IPS-20b (cell line): ENCODE measurements around the gene SMIM36.

Experiments used
- H3K27ac ChIP-seq: one replicate; pipeline ENCODE4 v1.5.1; 2013; ENCODE audit warnings: low read length
- H3K27me3 ChIP-seq: 2 replicates; pipeline ENCODE4 v1.6.1; 2013; ENCODE audit warnings: mild to moderate bottlenecking, low read length, inconsistent platforms; ENCODE audit not compliant: insufficient read depth
- H3K36me3 ChIP-seq: 2 replicates; pipeline ENCODE4 v1.6.1; 2013; ENCODE audit warnings: low read depth, mild to moderate bottlenecking, inconsistent platforms, low read length, moderate library complexity; ENCODE audit not compliant: insufficient read depth
- H3K4me1 ChIP-seq: 2 replicates; pipeline ENCODE4 v1.6.1; 2013; ENCODE audit warnings: mild to moderate bottlenecking, control low read depth, inconsistent platforms, low read length, moderate library complexity; ENCODE audit not compliant: insufficient read depth
- H3K4me3 ChIP-seq: 2 replicates; pipeline ENCODE4 v1.5.1; 2013; ENCODE audit warnings: mild to moderate bottlenecking, low read length, inconsistent platforms
- H3K9ac ChIP-seq: 2 replicates; pipeline ENCODE4 v1.6.1; 2013; ENCODE audit warnings: low read depth, mild to moderate bottlenecking, inconsistent platforms, low read length, moderate library complexity
- H3K9me3 ChIP-seq: 2 replicates; pipeline ENCODE4 v1.6.1; 2013; ENCODE audit warnings: mild to moderate bottlenecking, low read depth, low read length, inconsistent platforms; ENCODE audit not compliant: insufficient read depth

The SMIM36 gene

DNA sequence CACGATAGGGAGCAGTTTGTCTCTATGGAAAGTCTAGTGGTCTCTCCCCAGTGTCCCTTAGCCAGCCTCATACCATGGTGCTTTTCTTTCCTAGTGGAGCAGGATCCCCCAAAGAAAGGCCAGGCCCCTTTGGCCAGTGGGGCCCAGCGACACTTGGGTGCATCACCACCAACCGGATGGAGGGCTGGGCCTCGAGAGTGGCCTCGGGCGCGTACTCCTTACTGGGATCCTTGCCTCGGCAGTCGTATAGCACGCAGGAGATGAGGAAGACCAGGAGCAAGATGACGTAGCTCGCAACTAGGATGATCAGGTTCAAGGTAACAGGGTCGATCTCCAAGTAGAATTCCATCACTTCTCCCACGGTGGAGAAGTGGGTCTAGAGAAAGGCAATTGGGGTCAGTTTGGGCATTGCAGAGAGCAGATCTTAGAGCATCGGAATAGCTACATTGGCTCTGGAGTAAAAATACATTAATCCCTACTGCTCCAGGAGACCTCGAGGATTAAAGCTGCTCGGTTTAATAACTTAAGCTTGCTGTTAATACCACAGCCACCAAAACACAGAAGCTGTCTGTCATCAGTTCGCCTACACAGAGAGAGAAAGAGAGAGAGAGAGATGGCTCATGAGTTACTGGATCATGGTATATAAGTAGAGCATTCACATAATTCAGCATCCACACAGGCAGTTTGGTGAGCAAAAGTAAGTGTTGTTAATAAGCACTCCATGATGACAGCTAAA is at the start of gene SMIM36:
TSS of gene SMIM36 (minus strand) at position 467 of the 736 bp plus-strand sequence.
- H3K4me1 ChIP-seq, result peaks cover 9% of the 10 kb centered on the region; the same call in 1 of the 2 replicates
- no peak within 1 kb of the TSS for H3K9ac ChIP-seq
- no peaks in the 10 kb centered on the region for H3K36me3 ChIP-seq
- H3K4me3 ChIP-seq, result no peak within 1 kb of the TSS
- no peak within 1 kb of the TSS for H3K27ac ChIP-seq
- no peaks in the 10 kb centered on the region for H3K9me3 ChIP-seq
- no peaks in the 10 kb centered on the region for H3K27me3 ChIP-seq

DNA sequence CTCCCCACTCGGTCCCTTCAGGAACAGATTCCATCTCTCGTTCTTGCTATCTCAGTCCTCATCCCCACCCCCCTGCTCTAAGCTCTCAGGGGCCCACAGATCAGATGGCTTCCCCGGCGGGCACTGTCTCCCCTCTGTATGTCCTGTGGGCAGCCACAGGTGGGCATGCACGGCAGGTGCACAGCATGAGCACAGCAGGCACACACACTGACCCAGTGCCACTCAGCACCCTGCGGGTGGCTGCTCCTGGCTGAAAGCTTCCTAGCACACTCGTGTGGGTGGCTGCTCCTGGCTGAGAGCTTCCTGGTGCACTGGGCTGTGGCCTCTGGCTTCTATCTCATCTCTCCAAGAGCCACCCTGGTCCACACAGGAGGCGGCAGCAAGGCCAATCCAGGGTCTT is 44.5 kb upstream of the SMIM36 start:
- no peaks in the 10 kb centered on the region; the same call in 1 of the 2 replicates for H3K4me1 ChIP-seq
- no peak overlapping the region for H3K27ac ChIP-seq
- H3K4me3 ChIP-seq, result no peak overlapping the region
- no peak overlapping the region for H3K9ac ChIP-seq
- no peaks in the 10 kb centered on the region for H3K36me3 ChIP-seq
- H3K9me3 ChIP-seq, result no peaks in the 10 kb centered on the region
- H3K27me3 ChIP-seq, result no peaks in the 10 kb centered on the region

DNA sequence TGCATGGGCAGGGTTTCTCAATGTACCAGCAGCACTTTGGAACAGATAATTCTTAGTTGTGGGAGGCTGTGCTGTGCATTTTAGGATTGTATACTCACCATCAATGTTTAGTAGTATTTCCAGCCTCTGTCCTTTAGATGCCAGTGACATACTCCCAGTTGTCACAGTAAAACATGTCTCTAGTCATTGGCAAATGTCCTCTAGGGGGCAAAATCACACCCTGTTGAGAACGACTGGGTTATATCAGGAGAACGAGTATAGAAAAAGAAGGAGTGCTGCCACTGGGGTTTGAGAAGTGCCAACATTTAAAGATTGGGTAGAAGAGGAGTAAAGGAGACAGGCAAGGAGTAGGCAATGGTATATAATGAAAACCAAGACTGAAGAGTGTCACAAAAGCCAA is 37.9 kb upstream of the SMIM36 start:
- H3K9ac ChIP-seq, result no peak overlapping the region
- H3K4me1 ChIP-seq, result no peaks in the 10 kb centered on the region; the same call in 1 of the 2 replicates
- H3K27ac ChIP-seq, result no peak overlapping the region
- H3K9me3 ChIP-seq, result no peaks in the 10 kb centered on the region
- H3K27me3 ChIP-seq, result no peaks in the 10 kb centered on the region
- no peaks in the 10 kb centered on the region for H3K36me3 ChIP-seq
- H3K4me3 ChIP-seq, result no peak overlapping the region

DNA sequence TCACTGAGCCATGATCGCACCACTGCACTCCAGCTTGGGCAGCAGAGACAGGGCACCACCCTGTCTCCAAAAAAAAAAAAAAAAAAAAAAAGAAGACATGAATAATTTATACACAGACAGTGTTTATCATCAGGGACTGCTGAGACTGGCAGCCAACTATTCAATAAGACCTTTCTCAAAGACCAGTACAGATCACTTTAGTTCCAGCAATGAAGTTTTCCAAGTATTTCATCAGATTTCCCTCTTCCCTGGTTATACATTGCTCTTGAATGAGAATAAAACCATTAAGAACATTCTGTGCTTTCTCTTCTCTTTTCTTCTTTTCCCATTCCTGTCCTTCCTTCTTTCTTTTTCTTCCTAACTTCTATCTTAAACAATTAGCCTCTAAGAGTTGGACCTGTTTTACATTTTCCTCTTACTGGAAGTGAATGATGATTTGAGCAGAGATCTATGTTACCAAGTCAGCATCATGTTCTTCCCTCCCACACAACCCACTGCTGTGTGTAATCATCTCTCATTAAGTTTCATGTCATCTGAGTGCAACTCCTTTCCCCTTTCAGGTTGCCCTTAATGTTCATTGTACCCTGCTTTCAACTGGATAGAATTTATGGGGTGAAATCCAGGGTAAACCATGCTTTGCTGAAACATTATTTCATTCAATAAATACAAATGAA is 35.9 kb upstream of the SMIM36 start:
- Histone ChIP-seq H3K4me1 (no peaks in the 10 kb centered on the region; the same call in 1 of the 2 replicates), H3K27ac (no peak overlapping the region), H3K27me3 (no peaks in the 10 kb centered on the region), H3K9me3 (no peaks in the 10 kb centered on the region), H3K4me3 (no peak overlapping the region), H3K9ac (no peak overlapping the region), H3K36me3 (no peaks in the 10 kb centered on the region)

DNA sequence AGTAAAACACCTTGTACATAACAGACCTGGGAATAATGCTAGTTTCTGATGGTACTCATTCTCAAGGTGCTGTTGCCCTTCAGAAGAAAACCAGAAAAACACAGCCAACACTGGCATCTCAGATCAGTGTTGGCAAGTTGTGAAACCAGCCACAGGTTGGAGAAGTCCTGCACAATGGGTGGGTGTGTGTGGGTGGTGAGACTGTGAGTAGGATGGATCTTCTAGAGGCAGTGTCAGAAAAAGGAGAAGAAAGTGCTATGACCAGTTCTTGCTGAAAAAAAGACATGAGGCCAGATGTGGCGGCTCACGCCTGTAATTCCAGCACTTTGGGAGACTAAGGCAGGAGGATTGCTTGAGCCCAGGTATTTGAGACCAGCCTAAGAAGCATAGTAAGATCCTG is 35.2 kb upstream of the SMIM36 start:
- no peak overlapping the region for H3K27ac ChIP-seq
- H3K4me1 ChIP-seq, result no peaks in the 10 kb centered on the region; the same call in 1 of the 2 replicates
- no peaks in the 10 kb centered on the region for H3K36me3 ChIP-seq
- no peak overlapping the region for H3K9ac ChIP-seq
- H3K9me3 ChIP-seq, result no peaks in the 10 kb centered on the region
- no peak overlapping the region for H3K4me3 ChIP-seq
- H3K27me3 ChIP-seq, result no peaks in the 10 kb centered on the region

DNA sequence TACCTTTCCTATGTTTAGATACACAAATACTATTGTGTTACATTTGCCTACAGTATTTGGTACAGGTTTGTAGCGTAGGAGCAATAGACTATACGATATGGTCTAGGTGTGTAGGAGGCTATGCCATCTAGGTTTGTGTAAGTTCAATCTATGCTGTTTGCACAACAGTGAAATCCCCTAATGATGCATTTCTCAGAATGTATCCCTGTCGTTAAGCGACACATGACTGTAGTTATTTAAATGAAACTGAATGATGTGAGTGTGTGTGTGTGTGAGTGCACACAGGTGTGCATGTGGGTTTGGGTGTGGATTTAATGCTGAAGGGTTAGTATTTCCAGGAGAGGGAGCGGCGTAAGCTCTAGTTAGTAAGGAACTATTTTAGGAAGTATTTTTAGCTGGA is 34.6 kb upstream of the SMIM36 start:
- no peaks in the 10 kb centered on the region for H3K36me3 ChIP-seq
- H3K27ac ChIP-seq, result no peak overlapping the region
- H3K27me3 ChIP-seq, result no peaks in the 10 kb centered on the region
- H3K9ac ChIP-seq, result no peak overlapping the region
- no peaks in the 10 kb centered on the region; the same call in 1 of the 2 replicates for H3K4me1 ChIP-seq
- H3K9me3 ChIP-seq, result no peaks in the 10 kb centered on the region
- H3K4me3 ChIP-seq, result no peak overlapping the region

DNA sequence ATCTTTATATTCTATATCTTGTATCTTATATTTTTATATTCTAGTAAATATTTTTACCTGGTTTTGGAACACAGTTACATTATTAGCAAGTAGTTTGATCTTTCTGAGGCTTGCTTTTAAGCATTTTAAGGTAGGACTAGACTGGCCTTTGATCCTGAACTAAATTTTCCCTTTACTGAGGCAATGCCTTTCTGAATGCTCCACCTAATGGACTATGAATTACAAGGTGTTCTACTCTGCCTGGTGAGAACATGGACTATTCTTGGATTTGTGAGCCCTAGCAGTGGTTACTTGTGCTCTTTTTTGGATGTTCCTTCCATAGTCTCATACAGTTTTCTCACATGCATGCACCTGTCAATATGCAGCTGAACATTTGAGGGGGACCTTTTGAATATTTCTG is 32.5 kb upstream of the SMIM36 start:
- H3K27ac ChIP-seq, result no peak overlapping the region
- H3K4me1 ChIP-seq, result no peaks in the 10 kb centered on the region
- H3K9ac ChIP-seq, result no peak overlapping the region
- no peak overlapping the region for H3K4me3 ChIP-seq
- H3K9me3 ChIP-seq, result no peaks in the 10 kb centered on the region
- no peaks in the 10 kb centered on the region for H3K36me3 ChIP-seq
- no peaks in the 10 kb centered on the region for H3K27me3 ChIP-seq

DNA sequence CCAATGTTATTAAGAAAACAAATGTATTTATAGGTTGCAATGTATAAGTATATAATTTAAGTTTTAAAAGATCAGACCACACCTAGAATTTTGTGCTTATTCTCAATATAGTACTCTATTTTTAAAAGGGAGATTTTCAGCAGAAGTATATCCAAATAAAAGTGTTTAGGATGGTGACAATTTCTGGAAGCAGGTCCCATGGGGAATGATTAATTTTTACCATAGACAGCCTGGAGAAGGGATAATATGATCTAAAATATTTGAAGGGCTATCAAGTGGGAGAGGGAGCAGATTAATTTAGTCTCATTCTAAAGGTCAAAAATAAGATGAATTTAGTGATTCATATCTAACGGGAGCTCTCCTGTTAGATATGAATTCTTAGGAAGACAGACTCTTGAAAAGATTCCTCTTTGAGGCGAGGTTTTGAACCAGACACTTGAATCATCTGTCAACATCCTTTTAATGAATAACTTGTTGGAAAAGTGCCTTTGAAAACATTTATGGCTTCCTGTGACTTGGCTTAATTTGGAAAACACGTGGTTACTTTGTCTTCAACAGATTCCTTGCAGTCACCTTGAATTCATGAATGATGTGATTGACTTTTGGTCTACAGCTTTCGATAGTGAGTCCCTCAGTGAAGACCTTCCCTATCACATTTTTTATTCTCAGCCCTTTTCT is 29.3 kb upstream of the SMIM36 start:
- H3K4me3 ChIP-seq, result no peak overlapping the region
- H3K4me1 ChIP-seq, result no peaks in the 10 kb centered on the region
- H3K9me3 ChIP-seq, result no peaks in the 10 kb centered on the region
- no peaks in the 10 kb centered on the region for H3K36me3 ChIP-seq
- no peak overlapping the region for H3K27ac ChIP-seq
- H3K27me3 ChIP-seq, result no peaks in the 10 kb centered on the region
- no peak overlapping the region for H3K9ac ChIP-seq

DNA sequence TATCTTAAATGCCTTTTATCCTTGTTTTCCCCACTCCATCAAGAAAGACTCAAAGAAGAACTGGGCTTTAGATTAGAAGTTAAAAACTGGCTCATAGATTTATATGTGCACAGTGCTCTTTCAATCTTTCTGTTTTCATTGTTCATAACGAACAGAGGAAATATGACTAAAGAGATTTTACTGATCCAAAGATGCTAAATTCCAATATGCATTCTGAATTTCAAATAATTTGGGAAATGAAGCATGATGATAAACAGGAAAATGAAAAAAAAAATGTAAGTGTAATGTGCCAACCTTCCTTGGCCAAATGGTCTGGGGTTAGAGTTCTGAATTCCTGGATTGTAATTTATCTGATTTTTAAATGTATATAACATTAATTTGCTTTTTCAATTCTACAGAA is 25.0 kb upstream of the SMIM36 start:
- H3K9ac ChIP-seq, result no peak overlapping the region
- H3K36me3 ChIP-seq, result no peaks in the 10 kb centered on the region
- no peaks in the 10 kb centered on the region for H3K27me3 ChIP-seq
- no peaks in the 10 kb centered on the region for H3K4me1 ChIP-seq
- no peaks in the 10 kb centered on the region for H3K9me3 ChIP-seq
- H3K27ac ChIP-seq, result no peak overlapping the region
- no peak overlapping the region for H3K4me3 ChIP-seq

DNA sequence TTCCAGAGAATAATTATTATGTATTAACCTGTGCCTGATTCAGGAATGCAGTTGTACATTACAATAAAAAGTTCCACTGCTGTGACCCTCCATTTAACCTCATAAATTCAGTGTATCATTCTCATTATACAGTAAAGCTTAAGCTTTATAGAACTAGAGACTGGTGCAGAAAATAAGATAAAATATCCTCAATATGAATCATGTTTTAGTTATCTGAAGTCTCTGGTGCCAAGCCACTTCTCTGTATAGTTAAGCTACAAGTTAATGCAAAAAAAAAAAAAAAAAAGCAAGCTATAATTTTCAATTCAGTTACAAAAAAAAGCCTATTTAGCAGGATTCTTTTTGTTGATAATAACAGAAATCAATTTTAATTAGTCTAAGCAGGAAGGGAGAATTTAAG is 22.4 kb upstream of the SMIM36 start:
- Histone ChIP-seq H3K27me3 (no peaks in the 10 kb centered on the region), H3K27ac (no peak overlapping the region), H3K9me3 (no peaks in the 10 kb centered on the region), H3K36me3 (no peaks in the 10 kb centered on the region), H3K4me1 (no peaks in the 10 kb centered on the region), H3K4me3 (no peak overlapping the region), H3K9ac (no peak overlapping the region)

DNA sequence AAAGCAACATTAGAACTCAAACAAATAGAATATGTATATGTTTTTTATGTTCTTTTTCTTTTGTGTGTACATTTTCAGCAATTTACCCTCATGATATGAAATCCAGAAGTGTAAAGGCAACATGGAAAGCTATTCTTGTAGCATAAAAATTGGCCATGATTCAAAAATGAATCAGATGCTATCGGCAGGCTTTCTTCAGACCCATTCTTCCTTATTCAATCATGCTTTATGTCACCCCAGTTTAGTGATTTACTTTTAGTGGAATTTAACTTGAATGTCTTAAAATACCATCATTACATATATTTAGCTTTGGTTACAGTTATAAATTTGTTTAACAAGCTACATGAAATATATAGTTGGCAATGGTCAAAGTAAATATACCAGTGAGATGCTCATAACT is 21.4 kb upstream of the SMIM36 start:
- no peaks in the 10 kb centered on the region for H3K9me3 ChIP-seq
- H3K27me3 ChIP-seq, result no peaks in the 10 kb centered on the region
- no peak overlapping the region for H3K27ac ChIP-seq
- no peaks in the 10 kb centered on the region for H3K4me1 ChIP-seq
- H3K9ac ChIP-seq, result no peak overlapping the region
- H3K4me3 ChIP-seq, result no peak overlapping the region
- H3K36me3 ChIP-seq, result no peaks in the 10 kb centered on the region
